GM18511 (cell line): Measurements from ENCODE around the gene BOD1.
"Not testable (repeated sequence)": the region's sequence is repeated elsewhere in the genome, so short reads cannot be mapped to it uniquely, and the experiment has no call there.

Experiments used
- ATAC-seq: cut with Tn5 transposase; IDR thresholded peaks from one replicate; pipeline ENCODE4 v1.9.1; 2021; ENCODE audit warnings: mild to moderate bottlenecking, moderate library complexity; ENCODE audit not compliant: unreplicated experiment

BOD1 gene

GRCh38 chr5:173620784-173621183 lies 4.3 kb upstream of the BOD1 start:
- no peak for ATAC-seq

DNA sequence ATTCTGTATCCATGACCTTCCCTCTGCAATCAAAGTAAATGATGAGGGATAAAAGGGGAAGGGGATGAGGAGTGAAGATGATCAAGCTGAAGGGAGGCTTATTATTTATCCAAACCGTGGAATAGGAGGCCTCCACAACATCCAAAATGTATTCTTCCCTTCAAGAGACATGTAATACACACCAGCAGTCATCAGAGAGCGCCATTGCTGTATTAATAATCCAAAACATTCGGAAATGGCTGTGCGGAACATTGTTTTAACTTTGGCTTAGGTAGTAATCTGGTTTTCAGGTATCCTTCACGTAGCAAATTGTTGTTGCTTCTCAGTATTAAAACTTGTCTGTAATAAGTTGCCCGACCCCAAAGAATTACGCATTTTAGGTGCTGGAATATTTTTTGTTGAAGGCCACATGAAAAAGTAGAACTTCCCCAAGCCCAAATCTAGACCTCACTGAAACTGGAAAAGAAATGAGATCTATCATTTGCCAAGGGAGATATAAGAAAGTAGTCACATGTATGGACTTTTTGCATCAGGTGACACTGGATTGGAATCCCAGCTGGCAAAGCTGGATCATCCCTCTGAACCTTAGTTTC lies 2.6 kb upstream of the BOD1 start:
- ATAC-seq: no peak

- ATAC-seq: peak; percentile 67
Observed at GRCh38 chr5:173615884-173616576, 420 bp downstream of the BOD1 start.

- no peak for ATAC-seq
Observed at GRCh38 chr5:173614591-173614990, 1.9 kb downstream of the BOD1 start.

DNA sequence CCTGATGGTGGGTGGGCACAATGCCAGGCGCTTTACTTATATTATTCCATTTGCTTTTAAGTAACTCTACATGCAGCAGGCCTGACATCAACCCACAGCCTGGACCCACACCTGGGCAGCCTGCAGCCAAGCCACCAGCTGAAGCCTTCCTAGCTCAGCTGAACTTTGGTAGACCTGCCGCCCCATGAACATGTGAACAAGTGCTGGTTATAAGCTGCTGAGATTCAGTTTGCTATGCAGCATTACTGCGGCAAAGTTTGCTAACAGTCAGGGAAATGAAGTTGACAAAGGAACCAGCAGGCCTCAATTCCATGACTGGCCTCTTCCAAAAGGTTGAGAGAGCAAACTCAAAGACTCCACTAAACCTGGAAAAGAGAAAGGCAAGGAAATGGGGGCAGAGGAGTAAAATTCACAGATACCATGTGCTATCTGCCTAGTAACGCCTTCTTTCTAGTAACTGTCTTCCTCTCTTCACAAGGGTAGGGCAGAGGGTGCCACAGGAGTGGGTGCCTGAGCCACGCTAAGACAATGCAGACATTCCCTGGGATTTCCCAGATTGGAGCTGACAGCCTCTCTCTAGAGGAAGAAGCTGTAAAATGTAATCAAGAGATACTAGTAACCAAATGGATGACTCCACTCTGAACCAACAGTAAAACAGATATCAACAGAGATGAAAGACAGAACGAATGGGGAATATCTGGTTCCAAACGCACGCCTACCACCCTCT lies 2.9 kb downstream of the BOD1 start:
- no peak for ATAC-seq

DNA sequence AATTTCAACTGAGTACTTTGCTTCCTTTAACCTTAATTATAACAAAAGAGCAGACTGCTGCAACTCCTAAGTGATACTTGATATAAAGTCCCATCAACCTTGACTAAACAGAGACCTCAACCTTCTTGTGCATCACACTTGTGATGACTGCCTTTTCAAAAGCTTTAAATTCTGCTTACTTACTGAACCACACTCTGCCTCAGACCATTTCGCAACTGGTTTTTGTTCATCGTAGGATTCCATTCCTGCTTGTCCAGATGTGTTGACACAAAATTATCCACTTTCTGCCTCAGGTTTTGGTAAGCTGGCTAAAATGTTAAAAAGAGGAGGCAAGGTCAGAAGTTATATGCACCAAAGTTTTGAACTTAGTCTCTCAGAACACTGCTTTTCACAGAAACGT lies 3.5 kb downstream of the BOD1 start:
- no peak for ATAC-seq

GRCh38 chr5:173611706-173612105 lies 4.7 kb downstream of the BOD1 start:
- ATAC-seq: no peak

- no peak for ATAC-seq
Observed at GRCh38 chr5:173604141-173604540, 12.3 kb downstream of the BOD1 start.

GRCh38 chr5:173602423-173602822 lies 14.0 kb downstream of the BOD1 start:
- ATAC-seq: no peak

DNA sequence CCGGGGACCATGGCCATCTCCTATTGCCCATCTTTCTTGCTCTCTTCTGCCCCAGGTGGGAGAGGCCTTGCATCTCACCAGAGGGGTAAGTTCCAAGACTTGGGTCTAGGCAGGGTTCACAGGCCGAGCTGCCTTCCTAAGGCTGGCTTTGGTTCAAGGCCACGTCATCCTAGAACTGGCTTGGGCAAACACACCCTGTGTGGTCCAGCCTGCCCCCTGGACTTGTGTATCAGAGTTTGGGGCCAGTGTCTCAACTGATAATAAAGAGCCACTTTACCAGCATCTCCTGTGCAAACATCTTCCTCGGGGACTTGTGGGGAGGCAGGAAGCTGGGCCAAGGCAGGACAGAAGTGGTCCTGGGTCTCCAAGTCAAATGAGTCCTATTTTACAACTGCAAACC lies 17.8 kb downstream of the BOD1 start:
- no peak for ATAC-seq

DNA sequence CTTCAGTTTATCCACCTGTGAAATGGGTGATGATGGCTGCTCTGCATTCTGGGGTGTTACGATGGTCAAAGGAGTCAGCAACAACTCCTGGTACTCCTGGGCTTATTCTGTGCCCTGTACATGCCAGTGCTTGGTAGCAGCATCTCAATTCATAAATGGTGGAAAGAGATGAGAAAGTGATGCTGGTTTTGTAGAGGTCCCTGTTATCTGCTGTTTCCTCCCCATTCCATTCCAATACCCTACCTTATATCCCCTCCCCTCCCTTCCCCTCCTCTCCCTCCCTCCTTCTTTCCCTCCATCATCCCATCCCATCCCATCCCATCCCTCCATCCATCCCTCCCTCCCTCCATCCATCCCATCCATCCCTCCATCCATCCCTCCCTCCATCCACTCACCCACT lies 19.1 kb downstream of the BOD1 start:
- ATAC-seq: no peak

DNA sequence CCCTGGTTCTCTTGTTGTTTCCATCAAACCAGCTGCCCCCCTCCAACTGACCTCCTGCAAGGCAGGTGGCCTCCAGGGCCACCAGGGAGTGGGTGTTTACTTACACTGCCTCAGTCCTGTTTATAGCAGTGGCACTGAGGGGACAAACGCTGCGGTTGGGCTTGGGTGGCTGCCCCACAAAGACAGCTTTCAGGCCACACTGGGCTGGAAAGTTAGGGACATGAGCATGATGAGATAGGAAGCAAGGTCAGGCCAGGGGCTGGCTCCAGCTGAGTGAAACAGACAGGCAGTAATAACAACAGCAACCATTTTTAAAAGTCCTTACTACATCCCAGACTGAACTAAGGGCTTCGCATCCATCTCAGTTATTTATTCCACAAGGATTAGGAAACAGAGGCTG lies 20.6 kb downstream of the BOD1 start:
- ATAC-seq: no peak

DNA sequence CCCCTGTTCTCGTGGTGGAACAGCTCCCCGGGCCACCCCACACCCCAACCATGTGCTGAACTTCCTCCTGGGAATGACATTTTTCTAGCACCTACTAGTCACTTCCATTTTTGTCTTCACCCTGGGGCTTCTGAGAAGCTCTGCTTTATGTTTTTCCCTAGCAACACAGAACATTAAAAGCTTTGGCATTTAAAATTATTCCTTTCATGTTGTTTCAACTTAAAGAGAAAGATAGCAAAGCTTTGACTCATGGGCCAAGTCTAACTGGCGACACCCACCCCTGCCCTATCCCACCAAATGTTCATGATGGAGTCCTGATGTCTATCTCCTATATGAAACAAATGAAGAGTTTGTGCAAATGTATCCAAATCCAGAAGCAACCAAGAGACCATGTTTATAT lies 22.4 kb downstream of the BOD1 start:
- no peak for ATAC-seq

- ATAC-seq: no peak
Observed at GRCh38 chr5:173592050-173592669, 24.3 kb downstream of the BOD1 start.

- ATAC-seq: no peak
Observed at GRCh38 chr5:173591056-173591514, 25.4 kb downstream of the BOD1 start.

- no peak for ATAC-seq
Observed at GRCh38 chr5:173590436-173591055, 25.9 kb downstream of the BOD1 start.

DNA sequence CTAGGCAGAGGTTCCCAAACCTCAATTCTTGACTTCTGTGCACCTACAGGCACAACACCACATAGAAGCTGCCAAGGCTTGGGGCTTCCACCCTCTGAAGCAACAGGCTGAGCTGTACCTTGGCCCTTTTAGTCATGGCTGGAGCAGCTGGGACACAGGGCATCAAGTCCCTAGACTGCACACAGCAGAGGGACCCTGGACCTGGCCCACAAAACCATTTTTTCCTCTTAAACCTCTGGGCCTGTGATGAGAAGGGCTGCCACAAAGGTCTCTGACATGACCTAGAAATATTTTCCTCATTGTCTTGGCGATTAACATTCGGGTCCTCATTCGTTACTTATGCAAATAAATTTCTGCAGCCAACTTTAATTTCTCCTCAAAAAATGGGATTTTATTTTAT lies 30.3 kb downstream of the BOD1 start:
- not testable (repeated sequence) for ATAC-seq

DNA sequence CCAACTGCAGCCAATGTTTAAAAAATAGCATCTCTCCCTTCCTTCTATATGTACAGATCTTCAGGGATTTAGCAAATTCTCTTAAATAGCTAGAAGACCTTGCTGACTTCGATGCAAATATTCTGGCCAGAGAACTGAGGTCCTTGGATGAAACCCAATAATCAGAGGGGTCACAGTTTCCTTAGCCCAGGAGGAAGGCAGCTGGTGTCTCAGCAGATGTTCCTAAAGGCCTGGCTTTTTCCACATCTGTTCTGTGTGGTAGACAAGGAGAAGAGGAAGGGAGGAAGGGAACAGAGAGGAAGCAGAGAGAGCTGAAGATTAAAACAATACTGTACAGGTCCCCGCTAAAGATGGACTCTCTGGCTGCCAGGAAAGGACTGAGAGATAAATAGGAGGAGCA lies 33.1 kb downstream of the BOD1 start:
- no peak for ATAC-seq

DNA sequence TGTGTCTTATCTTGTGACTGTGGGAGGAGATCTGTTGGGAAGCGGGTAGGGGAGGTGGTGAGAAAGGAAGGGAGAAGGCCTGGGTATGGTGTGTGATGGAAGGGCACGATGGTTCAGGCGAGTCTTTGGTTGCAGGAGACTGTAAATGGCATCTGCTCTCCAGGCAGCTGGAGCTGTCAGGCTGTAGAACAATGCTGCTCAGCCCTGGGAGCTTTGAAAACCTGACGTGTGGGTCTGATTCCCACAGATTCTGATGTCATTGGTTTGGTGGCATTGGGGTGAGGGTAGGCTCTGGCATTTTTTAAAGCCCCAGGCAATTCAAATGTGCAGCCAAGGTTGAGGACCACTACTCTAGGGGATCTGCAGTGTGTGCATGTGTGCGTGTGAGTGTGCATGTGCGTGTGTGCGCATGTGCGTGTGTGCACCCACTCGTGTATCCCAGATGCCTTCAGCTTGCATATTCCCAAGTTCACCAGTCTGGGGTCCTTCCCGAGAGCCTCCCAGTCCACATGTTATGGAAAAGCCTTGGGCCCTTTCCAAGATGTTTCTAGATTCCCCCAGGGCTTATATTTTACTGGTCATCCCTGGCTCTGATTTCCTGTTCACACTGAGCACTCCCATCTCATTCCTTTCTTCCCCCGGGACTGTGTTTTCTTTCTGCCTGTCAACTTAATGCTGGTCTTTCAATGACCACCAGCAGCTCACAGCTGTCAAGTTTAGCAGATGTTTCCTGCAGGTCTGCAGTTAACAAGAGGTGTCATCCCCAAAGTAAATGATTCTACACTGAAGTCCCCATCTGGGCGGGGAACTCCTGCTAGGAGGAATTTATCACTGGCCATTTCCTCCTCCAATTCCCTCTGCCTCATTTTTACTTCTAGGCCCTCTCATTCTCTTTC lies 34.0 kb downstream of the BOD1 start:
- no peak for ATAC-seq
